ENCODE results near the gene ZNF844.
"Not testable (repeated sequence)": the region's sequence is repeated elsewhere in the genome, so short reads cannot be mapped to it uniquely, and the experiment has no call there.

Gene ZNF844

GRCh38 chr19:12095111-12095790, 30.7 kb downstream of the ZNF844 start:
- H3K27me3 ChIP-seq: no peaks in the 10 kb centered on the region
- H3K4me3 ChIP-seq: no peak overlapping the region
- DNase-seq: no peak
- H3K36me3 ChIP-seq: peaks cover 0 to 15% (median 0%) of the 10 kb centered on the region in 3 donors
- intact Hi-C loops (cut with DNase I; ENCODE audit: low total_unique reads): no loop called here
- no peak overlapping the region for H3K27ac ChIP-seq
- TF ChIP-seq CTCF (IDR thresholded peaks at IDR 0.05): no peak
- H3K9me3 ChIP-seq: no peaks in the 10 kb centered on the region
- peaks cover 0 to 11% (median 0%) of the 10 kb centered on the region in 4 donors for H3K4me1 ChIP-seq

GRCh38 chr19:12098040-12098439, 33.5 kb downstream of the ZNF844 start:
- peaks cover 0 to 5% (median 0%) of the 10 kb centered on the region in 4 donors for H3K4me1 ChIP-seq
- H3K27ac ChIP-seq: no peak overlapping the region
- peaks cover 0 to 4% (median 0%) of the 10 kb centered on the region in 3 donors for H3K9me3 ChIP-seq
- H3K36me3 ChIP-seq: peaks cover 0 to 15% (median 0%) of the 10 kb centered on the region in 3 donors
- TF ChIP-seq CTCF (IDR thresholded peaks at IDR 0.05): no peak
- no peak overlapping the region for H3K4me3 ChIP-seq
- intact Hi-C loops (cut with DNase I; ENCODE audit: low total_unique reads): no loop called here
- no peaks in the 10 kb centered on the region for H3K27me3 ChIP-seq
- no peak for DNase-seq

GRCh38 chr19:12103909-12104308, 39.4 kb downstream of the ZNF844 start:
- H3K27me3 ChIP-seq; intact Hi-C loops (cut with DNase I; ENCODE audit: low total_unique reads); H3K4me3 ChIP-seq; DNase-seq; H3K4me1 ChIP-seq; H3K27ac ChIP-seq: not testable (repeated sequence)
- Histone ChIP-seq H3K36me3 (peaks cover 0 to 19% (median 0%) of the 10 kb centered on the region in 3 donors), H3K9me3 (peaks cover 0 to 28% (median 0%) of the 10 kb centered on the region in 3 donors)

- no peak for DNase-seq
- intact Hi-C loops (cut with DNase I; ENCODE audit: low total_unique reads): no loop called here
- Histone ChIP-seq H3K27ac (no peak overlapping the region), H3K27me3 (no peaks in the 10 kb centered on the region), H3K9me3 (peaks cover 0 to 68% (median 14%) of the 10 kb centered on the region in 3 donors), H3K4me1 (no peaks in the 10 kb centered on the region), H3K4me3 (no peak overlapping the region), H3K36me3 (peaks cover 32 to 57% (median 36%) of the 10 kb centered on the region in 3 donors)
- TF ChIP-seq CTCF (IDR thresholded peaks at IDR 0.05): no peak
Observed at GRCh38 chr19:12111176-12111575, 46.6 kb downstream of the ZNF844 start.

- Histone ChIP-seq H3K9me3 (peaks cover 0 to 59% (median 14%) of the 10 kb centered on the region in 3 donors), H3K27ac (no peak overlapping the region), H3K36me3 (peaks cover 32 to 57% (median 36%) of the 10 kb centered on the region in 3 donors), H3K4me3 (no peak overlapping the region), H3K27me3 (no peaks in the 10 kb centered on the region), H3K4me1 (no peaks in the 10 kb centered on the region)
- no peak for DNase-seq
- intact Hi-C loops (cut with DNase I; ENCODE audit: low total_unique reads): no loop called here
- TF ChIP-seq CTCF (IDR thresholded peaks at IDR 0.05): no peak
Observed at GRCh38 chr19:12111943-12112637, 47.6 kb downstream of the ZNF844 start.

- intact Hi-C loops (cut with DNase I; ENCODE audit: low total_unique reads): no loop called here
- H3K27ac ChIP-seq: no peak overlapping the region
- no peaks in the 10 kb centered on the region for H3K27me3 ChIP-seq
- peaks cover 32 to 57% (median 36%) of the 10 kb centered on the region in 3 donors for H3K36me3 ChIP-seq
- no peak for DNase-seq
- H3K9me3 ChIP-seq: peaks cover 0 to 56% (median 14%) of the 10 kb centered on the region in 3 donors
- H3K4me1 ChIP-seq: no peaks in the 10 kb centered on the region
- no peak overlapping the region for H3K4me3 ChIP-seq
- TF ChIP-seq CTCF (IDR thresholded peaks at IDR 0.05): no peak
Observed at GRCh38 chr19:12112701-12113100, 48.2 kb downstream of the ZNF844 start.

Data from tibial artery (tissue), 4 donors.